ENCODE measurements around the gene SESN2. TPM values are rescaled to one million over a fixed set of nuclear protein-coding genes. Genes with fewer than 3 reads are reported as not detected.

SESN2 gene
- total RNA-seq, 6 experiments from 2014 or later: 15.5 to 22.0 (median 17.4) TPM

GRCh38 chr1:28232558-28233263 is 26.6 kb upstream of the SESN2 start, which contains the start of gene DNAJC8:
Gene DNAJC8 (minus strand): TSS chr1:28233029. CDS start chr1:28232998, 31 bp downstream.
- H3K27ac Mint-ChIP-seq: peak within 1 kb of the TSS; percentile 98
- H3K36me3 Mint-ChIP-seq (ENCODE audit: low read depth): peaks cover 18% of the 10 kb centered on the region
- TF ChIP-seq CTCF (IDR thresholded peaks at IDR 0.05): no peak
- H3K4me1 Mint-ChIP-seq (ENCODE audit: low read depth): peaks cover 29% of the 10 kb centered on the region
- H3K27me3 Mint-ChIP-seq (ENCODE audit: insufficient read depth): peaks cover 4% of the 10 kb centered on the region; the same call in 1 of the 2 replicates
- H3K4me3 Mint-ChIP-seq: peak within 1 kb of the TSS; percentile 100
- DNase-seq: peak; percentile 85
- H3K9me3 Mint-ChIP-seq: no peaks in the 10 kb centered on the region

- Mint-ChIP-seq H3K9me3 (no peaks in the 10 kb centered on the region), H3K4me3 (peak overlapping the region; percentile 100), H3K36me3 (ENCODE audit: low read depth) (peaks cover 17% of the 10 kb centered on the region), H3K27ac (no peak overlapping the region), H3K27me3 (ENCODE audit: insufficient read depth) (peaks cover 4% of the 10 kb centered on the region; the same call in 1 of the 2 replicates), H3K4me1 (ENCODE audit: low read depth) (peaks cover 29% of the 10 kb centered on the region)
- no peak for DNase-seq
- no peak for TF ChIP-seq CTCF (IDR thresholded peaks at IDR 0.05)
Observed at GRCh38 chr1:28233264-28233606, 26.1 kb upstream of the SESN2 start.

- no peak within 1 kb of the TSS for H3K4me3 Mint-ChIP-seq
Observed at GRCh38 chr1:28235755-28236655, 23.3 kb upstream of the SESN2 start, which contains the start of gene ATP5IF1. Gene ATP5IF1 (plus strand): TSS chr1:28236124. CDS start chr1:28236184, 60 bp downstream.

GRCh38 chr1:28236656-28237322 is 22.5 kb upstream of the SESN2 start:
- H3K36me3 Mint-ChIP-seq (ENCODE audit: low read depth): peaks cover 12% of the 10 kb centered on the region
- H3K9me3 Mint-ChIP-seq: no peaks in the 10 kb centered on the region
- H3K27me3 Mint-ChIP-seq (ENCODE audit: insufficient read depth): peaks cover 4% of the 10 kb centered on the region; the same call in 1 of the 2 replicates
- no peak for TF ChIP-seq CTCF (IDR thresholded peaks at IDR 0.05)
- no peak for DNase-seq
- H3K4me3 Mint-ChIP-seq: no peak overlapping the region
- peaks cover 17% of the 10 kb centered on the region for H3K4me1 Mint-ChIP-seq (ENCODE audit: low read depth)
- no peak overlapping the region for H3K27ac Mint-ChIP-seq

More at GRCh38 chr1:28235755-28236655, 23.3 kb upstream of the SESN2 start, which contains the start of gene ATP5IF1:
- Mint-ChIP-seq H3K36me3 (ENCODE audit: low read depth) (peaks cover 12% of the 10 kb centered on the region), H3K4me1 (ENCODE audit: low read depth) (peaks cover 18% of the 10 kb centered on the region), H3K27me3 (ENCODE audit: insufficient read depth) (peaks cover 4% of the 10 kb centered on the region; the same call in 1 of the 2 replicates), H3K9me3 (no peaks in the 10 kb centered on the region), H3K27ac (no peak within 1 kb of the TSS)
- TF ChIP-seq CTCF (IDR thresholded peaks at IDR 0.05): 0 out of 2 replicates have a peak, but pooled peaks have one; percentile 11
- peak; percentile 98 for DNase-seq

- no peak for DNase-seq
- Mint-ChIP-seq H3K9me3 (no peaks in the 10 kb centered on the region), H3K4me3 (no peak overlapping the region), H3K36me3 (ENCODE audit: low read depth) (no peaks in the 10 kb centered on the region), H3K4me1 (ENCODE audit: low read depth) (peaks cover 5% of the 10 kb centered on the region), H3K27me3 (ENCODE audit: insufficient read depth) (peaks cover 2% of the 10 kb centered on the region; the same call in 1 of the 2 replicates), H3K27ac (no peak overlapping the region)
- TF ChIP-seq CTCF (IDR thresholded peaks at IDR 0.05): no peak
Observed at GRCh38 chr1:28239004-28239403, 20.3 kb upstream of the SESN2 start.

Measured in HFFc6 (cell line).